SU-DHL-6 (cell line): ENCODE results near the gene UNC45A.

Experiments used
- H2AFZ ChIP-seq: fragments of 200-600 bp; sonication (generic); 2 replicates; pipeline ENCODE4 v1.6.1; 2014; ENCODE audit warnings: low read depth, mild to moderate bottlenecking, moderate library complexity, mixed read lengths, antibody characterized with exemption, low read length; ENCODE audit not compliant: severe bottlenecking
- H3F3A ChIP-seq: fragments of 200-600 bp; shearing (Covaris generic); 2 replicates; pipeline ENCODE4 v1.6.0; 2016; ENCODE audit warnings: antibody characterized with exemption, mild to moderate bottlenecking; ENCODE audit not compliant: insufficient read depth
- H3K27ac ChIP-seq: fragments of 200-600 bp; sonication (generic); 2 replicates; pipeline ENCODE4 v1.5.1; 2016; ENCODE audit warnings: low read depth, mild to moderate bottlenecking, low read length, moderate library complexity, mixed read lengths
- H3K27me3 ChIP-seq: fragments of 200-600 bp; sonication (generic), shearing (Covaris generic); 2 replicates; pipeline ENCODE4 v1.6.0; 2014; ENCODE audit warnings: mild to moderate bottlenecking, low read length
- H3K36me3 ChIP-seq: fragments of 200-600 bp; sonication (generic); 2 replicates; pipeline ENCODE4 v1.6.1; 2014; ENCODE audit warnings: mild to moderate bottlenecking, low read length, mixed read lengths
- H3K4me2 ChIP-seq: fragments of 300-600, 200-600 bp; shearing (Covaris generic), sonication (generic); 2 replicates; pipeline ENCODE4 v1.6.0; 2014; ENCODE audit warnings: low read length, low read depth, mild to moderate bottlenecking; ENCODE audit not compliant: poor library complexity, severe bottlenecking
- H3K4me3 ChIP-seq: fragments of 200-600 bp; sonication (generic); 2 replicates; pipeline ENCODE4 v1.5.1; 2014; ENCODE audit warnings: antibody characterized with exemption, low read length, mild to moderate bottlenecking, mixed read lengths; ENCODE audit not compliant: insufficient read depth, poor library complexity, severe bottlenecking
- H3K79me2 ChIP-seq: fragments of 200-600 bp; sonication (generic); 2 replicates; pipeline ENCODE4 v1.6.1; 2014; ENCODE audit warnings: mild to moderate bottlenecking, low read length, moderate library complexity; ENCODE audit not compliant: insufficient read depth
- H3K9ac ChIP-seq: fragments of 200-600 bp; sonication (generic); 2 replicates; pipeline ENCODE4 v1.7.0; 2014; ENCODE audit warnings: mild to moderate bottlenecking, low read length
- H3K9me2 ChIP-seq: fragments of 200-600 bp; sonication (generic); replicated peaks from 2 replicates; pipeline ENCODE4 v1.6.1; 2014; ENCODE audit warnings: low read length; ENCODE audit not compliant: insufficient read depth
- H3K9me3 ChIP-seq: fragments of 200-600 bp; sonication (generic); 2 replicates; pipeline ENCODE4 v1.6.1; 2014; ENCODE audit warnings: low read length, mixed read lengths; ENCODE audit not compliant: insufficient read depth
- H4K20me1 ChIP-seq: fragments of 200-600 bp; sonication (generic); 2 replicates; pipeline ENCODE4 v1.6.1; 2014; ENCODE audit warnings: low read depth, mild to moderate bottlenecking, antibody characterized with exemption, low read length, moderate library complexity, mixed read lengths
- CTCF ChIP-seq: fragments of 200-600 bp; sonication (generic); IDR thresholded peaks from one replicate; pipeline ENCODE4 v1.5.1; 2017; ENCODE audit warnings: antibody characterized with exemption, mild to moderate bottlenecking, low read length, moderate library complexity; ENCODE audit not compliant: insufficient read depth, poor library complexity, severe bottlenecking
- EZH2phosphoT487 ChIP-seq: fragments of 200-600 bp; sonication (generic), shearing (Covaris generic); conservative IDR thresholded peaks from 2 replicates; pipeline ENCODE4 v1.6.1; 2018; ENCODE audit warnings: mild to moderate bottlenecking, antibody characterized with exemption, low read length, moderate library complexity, mixed read lengths

The UNC45A gene

DNA sequence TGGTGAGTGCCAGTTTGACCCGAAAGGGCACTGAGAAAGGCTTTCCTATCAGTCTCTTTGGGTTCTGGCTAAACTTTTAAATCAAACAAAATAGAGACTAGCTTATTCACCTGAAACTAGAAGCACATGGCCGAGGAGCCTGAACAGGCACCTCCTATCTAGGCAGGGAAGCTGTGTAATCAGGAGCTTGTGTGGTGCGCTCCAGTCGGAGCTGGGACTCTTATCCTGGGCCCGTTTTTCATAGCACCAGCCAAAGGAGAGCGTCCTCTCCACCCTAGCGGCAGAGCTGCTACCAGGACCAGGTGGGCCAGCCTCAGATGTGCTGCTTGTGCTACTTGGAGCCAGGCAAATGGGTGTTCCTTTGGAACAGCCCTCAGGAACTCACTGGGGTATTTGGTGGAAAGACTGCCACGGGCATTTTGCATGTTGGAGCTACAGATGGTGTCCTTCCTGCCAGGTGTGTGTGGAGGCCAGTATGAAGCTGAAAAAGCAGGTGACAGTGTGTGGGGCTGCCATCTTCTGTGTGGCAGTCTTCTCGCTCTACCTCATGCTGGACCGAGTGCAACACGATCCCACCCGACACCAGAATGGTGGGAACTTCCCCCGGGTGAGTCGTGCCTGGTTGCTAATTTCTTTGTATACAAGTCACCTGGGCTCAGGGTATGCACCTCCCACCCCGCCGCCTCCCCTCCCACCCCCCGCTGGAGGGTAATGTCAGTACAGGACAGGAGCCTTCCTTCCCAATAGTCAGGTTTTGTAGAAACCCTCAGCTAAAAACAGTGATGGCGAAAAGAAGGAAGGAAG lies 31.1 kb upstream of the UNC45A start:
- peak overlapping the region; percentile 71 for H3K4me2 ChIP-seq
- no peak for TF ChIP-seq CTCF
- TF ChIP-seq EZH2phosphoT487, result no peak
- no peaks in the 10 kb centered on the region for H3K9me3 ChIP-seq
- H3F3A ChIP-seq, result peaks cover 9% of the 10 kb centered on the region; the same call in 1 of the 2 replicates
- no peak overlapping the region for H3K4me3 ChIP-seq
- H3K27me3 ChIP-seq, result no peaks in the 10 kb centered on the region
- no peaks in the 10 kb centered on the region for H4K20me1 ChIP-seq
- no peak overlapping the region for H3K27ac ChIP-seq
- no peaks in the 10 kb centered on the region for H3K36me3 ChIP-seq
- H3K79me2 ChIP-seq, result no peaks in the 10 kb centered on the region
- no peaks in the 10 kb centered on the region for H3K9me2 ChIP-seq
- peak overlapping the region; percentile 63; the same call in 1 of the 2 replicates for H3K9ac ChIP-seq
- H2AFZ ChIP-seq, result no peak overlapping the region

GRCh38 chr15:90904746-90905145 lies 30.3 kb upstream of the UNC45A start:
- no peaks in the 10 kb centered on the region for H3K27me3 ChIP-seq

GRCh38 chr15:90905306-90906180 lies 29.5 kb upstream of the UNC45A start:
- Histone ChIP-seq H3K9ac (no peak overlapping the region), H3K79me2 (no peaks in the 10 kb centered on the region), H4K20me1 (no peaks in the 10 kb centered on the region), H3F3A (peaks cover 9% of the 10 kb centered on the region; the same call in 1 of the 2 replicates), H2AFZ (no peak overlapping the region), H3K27ac (no peak overlapping the region), H3K4me3 (no peak overlapping the region), H3K9me3 (no peaks in the 10 kb centered on the region), H3K36me3 (no peaks in the 10 kb centered on the region), H3K4me2 (no peak overlapping the region), H3K9me2 (no peaks in the 10 kb centered on the region), H3K27me3 (no peaks in the 10 kb centered on the region)
- TF ChIP-seq EZH2phosphoT487 (no peak), CTCF (no peak)

More at GRCh38 chr15:90904746-90905145, 30.3 kb upstream of the UNC45A start:
- H3K36me3 ChIP-seq, result no peaks in the 10 kb centered on the region
- no peak overlapping the region for H3K27ac ChIP-seq
- no peak overlapping the region for H3K4me3 ChIP-seq
- no peak overlapping the region for H2AFZ ChIP-seq
- H3K9ac ChIP-seq, result no peak overlapping the region
- H3K79me2 ChIP-seq, result no peaks in the 10 kb centered on the region
- H3F3A ChIP-seq, result peaks cover 9% of the 10 kb centered on the region; the same call in 1 of the 2 replicates
- no peaks in the 10 kb centered on the region for H4K20me1 ChIP-seq
- TF ChIP-seq CTCF, result no peak
- no peak for TF ChIP-seq EZH2phosphoT487
- H3K9me2 ChIP-seq, result no peaks in the 10 kb centered on the region
- no peak overlapping the region for H3K4me2 ChIP-seq
- no peaks in the 10 kb centered on the region for H3K9me3 ChIP-seq
